Umbilical cord (tissue), 2 donors: ENCODE data around the gene KDELR3. TPM values are rescaled to one million over a fixed set of nuclear protein-coding genes. Genes with fewer than 3 reads are reported as not detected.

Experiments
- DNase-seq: peaks from one replicate; pipeline ENCODE4 v3.0.0-alpha.2; 2015; ENCODE audit warnings: low spot score
- total RNA-seq: library from RNA; depleted of rRNA; stranded (reverse); fragments of >200 nt; gene quantifications from one replicate; pipeline ENCODE4 v1.2.3, GENCODE V29; 2014; ENCODE audit warnings: low replicate concordance; ENCODE audit not compliant: insufficient read depth

KDELR3 gene
- total RNA-seq, 1 donor from 2014 or later = 71.7 TPM

- DNase-seq = no peak
These were observed 14.0 kb downstream of the KDELR3 start for GRCh38 chr22:38481871-38482332.

DNA sequence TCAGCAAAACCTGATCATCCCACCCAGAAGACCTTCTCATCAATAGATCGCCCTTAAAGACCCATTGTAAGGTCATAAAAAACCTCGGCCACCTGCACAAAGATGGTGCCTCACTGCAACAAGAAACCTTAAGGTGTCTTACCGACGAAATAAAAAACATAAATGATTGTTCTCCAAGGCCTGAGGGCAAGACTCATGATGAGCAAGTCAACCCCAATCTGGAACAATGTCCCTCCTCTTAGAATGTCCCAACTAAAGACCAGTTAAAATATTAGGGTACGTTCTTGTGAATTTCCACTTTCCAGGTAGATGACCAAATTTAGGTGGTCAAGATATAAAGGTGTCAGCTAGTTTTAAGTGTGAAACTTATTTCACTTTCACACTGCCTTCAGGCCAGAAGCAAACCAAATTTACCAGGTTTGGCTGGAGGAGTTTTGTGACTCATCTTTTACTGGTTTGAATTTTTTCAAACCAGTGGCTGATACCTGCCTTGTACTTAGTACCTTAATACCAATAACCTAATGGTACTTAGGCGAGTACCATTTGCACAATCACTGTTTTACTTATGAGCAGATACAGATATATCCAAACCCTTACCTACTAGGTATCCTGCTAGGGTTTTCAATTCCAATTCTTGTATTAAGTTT lies 14.9 kb downstream of the KDELR3 start:
- DNase-seq = no peak

- DNase-seq = no peak
These were observed 16.3 kb downstream of the KDELR3 start for GRCh38 chr22:38484244-38484643.

DNA sequence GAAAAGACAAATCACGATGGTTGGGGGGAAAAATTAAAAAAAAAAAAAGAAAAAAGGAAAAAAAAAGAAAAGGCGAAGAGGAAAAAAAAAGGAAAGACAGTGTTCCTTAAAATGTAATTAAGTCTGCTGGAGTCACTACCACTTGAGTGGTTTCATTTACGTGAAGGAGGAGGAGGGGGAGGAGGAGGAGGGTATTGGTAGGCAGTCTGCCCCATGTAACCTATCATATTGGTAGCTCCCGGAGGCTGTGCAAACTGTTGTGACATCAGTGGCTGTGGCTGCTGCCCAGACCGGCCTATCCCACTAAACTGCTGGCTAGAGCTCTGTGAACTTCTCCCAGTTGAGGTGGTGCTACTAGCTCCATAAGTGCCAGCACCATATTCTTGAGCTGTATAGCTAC lies 17.9 kb downstream of the KDELR3 start:
- no peak for DNase-seq

DNA sequence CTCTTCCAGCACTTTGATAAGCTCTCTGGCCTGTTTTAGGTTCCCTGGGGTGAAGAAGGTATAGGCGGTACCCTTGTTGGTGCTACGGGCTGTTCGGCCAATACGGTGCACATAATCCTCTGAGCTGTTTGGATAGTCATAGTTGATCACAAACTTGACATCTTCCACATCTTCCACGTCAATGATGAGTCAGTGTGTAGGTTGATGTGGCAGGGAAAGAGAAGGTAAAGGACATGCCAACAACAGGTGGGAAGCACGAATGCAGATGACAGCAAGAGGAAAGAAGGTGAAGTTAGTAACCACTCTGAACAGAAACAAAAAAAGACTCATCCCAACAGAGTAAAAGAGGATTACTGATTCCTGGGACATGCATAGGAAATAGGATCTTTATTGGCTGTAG lies 20.1 kb downstream of the KDELR3 start:
- DNase-seq = no peak

DNA sequence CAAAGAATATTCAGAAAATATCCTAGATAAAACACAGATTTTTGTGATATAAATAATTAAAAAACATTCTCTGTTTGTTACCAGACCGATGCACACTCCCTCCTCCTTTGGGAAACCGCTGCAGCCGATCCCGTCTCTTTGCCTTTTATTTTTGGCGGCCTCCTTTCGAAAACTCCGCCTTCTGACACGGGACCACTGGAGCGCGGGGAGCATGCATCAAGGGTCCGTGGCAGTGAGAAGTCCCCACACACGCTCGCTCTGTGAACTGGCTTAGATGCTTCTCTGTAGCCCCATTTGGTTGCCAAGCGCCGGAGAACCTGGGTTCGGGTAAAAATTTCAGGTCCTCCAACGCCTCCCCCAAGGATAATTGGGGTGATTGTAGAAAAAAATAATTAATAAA lies 21.2 kb downstream of the KDELR3 start:
- no peak for DNase-seq

DNA sequence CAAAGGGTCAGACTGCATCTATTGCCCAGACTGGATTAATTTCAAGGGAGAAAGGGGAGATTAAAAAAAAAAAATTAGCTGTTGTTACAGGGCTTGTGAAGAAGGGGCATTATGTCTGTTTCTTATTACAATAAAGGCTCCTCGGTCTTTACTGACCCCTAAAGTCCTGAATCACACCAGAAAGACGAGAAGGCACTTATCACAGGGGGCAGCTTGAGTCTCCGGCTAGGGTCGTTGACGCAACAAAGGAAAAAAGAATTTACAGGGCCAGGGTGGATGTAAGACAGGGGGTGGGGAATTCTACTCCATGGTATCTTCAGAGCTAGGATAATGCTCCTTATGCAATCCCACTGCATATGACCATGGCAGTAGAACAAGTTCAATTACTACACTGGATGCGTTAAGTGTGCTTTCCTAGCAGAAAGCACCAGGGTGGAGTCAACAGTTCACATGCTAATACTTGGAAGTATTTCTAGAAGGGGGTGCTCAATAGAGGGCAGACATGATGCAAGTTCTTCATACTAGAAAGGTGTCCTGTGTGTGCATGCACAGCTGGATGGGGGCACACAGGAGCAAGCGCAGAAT lies 21.8 kb downstream of the KDELR3 start:
- no peak for DNase-seq

GRCh38 chr22:38490475-38490874 lies 22.6 kb downstream of the KDELR3 start:
- DNase-seq = no peak

DNA sequence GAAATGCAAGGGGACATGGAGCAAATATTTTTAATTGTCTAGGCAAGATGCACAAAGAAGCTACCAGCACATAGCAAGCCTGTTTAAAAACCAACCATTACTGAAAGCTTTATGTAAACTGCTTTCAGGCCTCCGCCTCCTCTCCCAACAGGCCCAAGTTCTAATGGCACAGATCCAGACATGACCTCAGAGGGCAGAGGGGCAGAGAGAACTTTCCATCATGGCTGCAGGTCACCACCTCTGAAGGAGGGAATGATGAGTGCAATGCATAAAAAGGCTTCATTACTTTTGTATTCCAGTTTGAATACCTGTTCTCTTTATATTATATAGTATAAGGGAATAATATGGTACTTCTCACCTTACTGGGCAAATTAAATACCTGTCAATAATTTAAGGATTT lies 23.0 kb downstream of the KDELR3 start:
- peak; percentile 68 for DNase-seq

DNA sequence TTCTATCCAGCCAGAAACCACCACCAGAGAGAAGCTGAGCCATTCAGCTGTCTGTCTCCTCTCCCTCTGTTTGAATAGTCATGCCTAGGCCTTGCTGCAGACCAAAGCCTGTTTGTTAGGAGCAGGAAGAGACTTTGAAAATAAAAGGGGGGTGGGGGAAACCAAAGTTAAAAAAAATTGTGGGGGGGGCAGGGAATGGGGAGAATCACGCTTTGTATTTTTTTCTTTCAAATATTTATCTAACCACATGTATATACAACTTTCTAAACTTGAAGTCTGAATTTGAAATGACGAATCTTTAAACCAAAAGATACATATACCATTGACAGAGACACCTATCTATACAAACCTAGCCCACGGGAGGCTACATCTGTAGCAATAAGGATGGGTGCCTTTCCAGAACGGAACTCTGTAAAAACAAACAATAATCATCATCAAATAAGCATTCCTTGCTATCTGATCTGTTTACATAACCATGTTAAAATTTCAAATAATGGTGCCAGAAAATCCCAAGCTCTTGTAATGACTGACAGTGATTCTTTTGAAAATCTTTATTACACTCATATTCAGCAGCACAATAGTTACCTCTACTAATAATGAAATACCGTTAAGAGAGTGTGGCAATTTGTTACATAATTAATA lies 23.9 kb downstream of the KDELR3 start:
- DNase-seq = no peak

- no peak for DNase-seq
These were observed 26.6 kb downstream of the KDELR3 start for GRCh38 chr22:38494498-38494897.

DNA sequence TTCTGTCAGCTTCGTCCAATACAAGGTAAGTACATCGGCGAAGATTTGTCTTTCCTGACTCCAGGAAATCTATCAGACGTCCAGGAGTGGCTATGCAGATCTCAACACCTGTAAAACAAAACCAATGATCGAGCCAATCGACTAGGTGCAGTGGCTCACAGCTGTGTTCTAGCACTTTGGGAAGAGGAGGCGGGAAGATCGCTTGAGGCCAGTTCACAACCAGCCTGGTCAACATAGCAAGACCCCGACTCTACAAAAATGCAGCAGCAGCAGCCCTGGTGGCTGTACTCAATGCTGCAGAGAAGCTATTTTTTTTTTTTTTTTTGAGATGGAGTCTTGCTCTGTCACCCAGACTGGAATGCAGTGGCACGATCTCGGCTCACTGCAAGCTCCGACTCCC lies 27.0 kb downstream of the KDELR3 start:
- no peak for DNase-seq

- no peak for DNase-seq
These were observed 30.0 kb downstream of the KDELR3 start for GRCh38 chr22:38497869-38498268.

GRCh38 chr22:38501797-38502672 lies 34.1 kb downstream of the KDELR3 start:
- DNase-seq = no peak

DNA sequence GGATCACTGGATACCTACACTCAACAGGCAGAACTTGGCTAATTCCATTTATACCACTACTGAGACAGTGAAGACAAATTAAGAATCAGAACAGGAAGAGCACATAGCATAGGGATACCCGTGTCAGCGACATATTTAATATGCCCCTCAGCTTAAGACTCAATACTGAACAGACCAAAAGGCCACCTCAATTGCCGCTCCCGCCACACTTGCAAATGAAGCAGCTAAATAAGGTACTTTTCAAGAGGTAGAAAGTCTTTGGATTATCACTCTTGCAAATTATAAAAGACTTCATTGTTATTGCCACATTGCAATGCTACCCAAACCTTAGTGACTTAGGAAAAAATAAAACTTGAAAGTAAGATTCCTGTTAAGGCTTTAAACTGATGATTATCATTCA lies 35.1 kb downstream of the KDELR3 start:
- DNase-seq = no peak

- peak; percentile 40 for DNase-seq
These were observed 37.0 kb downstream of the KDELR3 start for GRCh38 chr22:38504731-38505540.

GRCh38 chr22:38505541-38506117 lies 37.7 kb downstream of the KDELR3 start:
- DNase-seq = peak; percentile 75

GRCh38 chr22:38506118-38506962 lies 38.4 kb downstream of the KDELR3 start, which contains the start of gene DDX17:
TSS of gene DDX17 (minus strand) at chr22:38506311.
- DNase-seq = peak; percentile 100

GRCh38 chr22:38510416-38510970 lies 42.6 kb downstream of the KDELR3 start:
- no peak for DNase-seq

DNA sequence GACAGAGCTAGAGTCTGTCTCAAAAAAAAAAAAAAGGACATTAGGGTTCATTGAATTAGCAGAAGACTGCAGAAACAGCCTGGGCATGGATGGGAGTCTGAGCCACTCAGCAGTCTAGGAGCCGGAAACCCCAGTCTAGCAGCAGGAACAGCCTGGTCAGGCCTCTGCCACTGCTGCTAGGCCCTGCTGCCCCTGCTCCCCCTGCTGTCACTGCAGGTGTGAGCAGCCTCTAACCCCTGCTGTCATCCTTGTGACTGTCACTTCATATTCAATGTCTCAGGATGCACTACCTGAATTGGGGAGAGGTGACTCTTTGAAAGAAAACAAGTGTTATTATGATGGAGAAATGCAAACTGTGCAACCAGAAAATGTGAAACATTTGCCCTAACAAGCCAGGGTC lies 45.2 kb downstream of the KDELR3 start:
- DNase-seq = no peak
